Caco-2 (cell line): Measurements from ENCODE around the gene TBX5. TPM values are rescaled to one million over a fixed set of nuclear protein-coding genes. Genes with fewer than 3 reads are reported as not detected.

Experiments
- BruUV-seq: library from RNA; stranded (reverse); fragments of 400-500 nt; replicated peaks from 2 replicates; lab custom pipeline; 2021; lab: Mats Ljungman, UMichigan
- CTCF ChIA-PET: fragments of 300-600 bp; sonication (Branson Sonifier 250); formaldehyde crosslinking; loops from one replicate; lab custom pipeline; 2022; ENCODE audit warnings: antibody characterized with exemption; lab: Charles Lee
- POLR2A ChIA-PET: fragments of 300-600 bp; sonication (Branson Sonifier 250); formaldehyde crosslinking; loops from one replicate; lab custom pipeline; 2022; ENCODE audit warnings: antibody characterized with exemption; lab: Charles Lee
- DNase-seq, 2 experiments: peaks; one replicate each; pipeline versions ENCODE4 v3.0.0 to v3.0.0-alpha.2; 2020 to 2022
- H3K27me3 ChIP-seq: replicated peaks from 2 replicates; pipeline ENCODE4 v1.6.0; 2011; ENCODE audit warnings: low read length; ENCODE audit not compliant: control insufficient read depth, insufficient read depth
- H3K36me3 ChIP-seq: 2 replicates; pipeline ENCODE4 v1.5.1; 2011; ENCODE audit warnings: low read length; ENCODE audit not compliant: control insufficient read depth, insufficient read depth
- H3K4me1 ChIP-seq: fragments of 250-450 bp; sonication (Bioruptor Pico); 2 replicates; pipeline ENCODE4 v1.5.1; 2020; ENCODE audit warnings: mild to moderate bottlenecking
- H3K4me3 ChIP-seq: 2 replicates; pipeline ENCODE4 v1.5.1; 2011; ENCODE audit warnings: low read depth, mild to moderate bottlenecking, control low read depth, low read length
- H3K9me3 ChIP-seq: fragments of 250-450 bp; sonication (Bioruptor Pico); 2 replicates; pipeline ENCODE4 v1.5.1; 2020; ENCODE audit warnings: mild to moderate bottlenecking, moderate library complexity
- H3K27ac Mint-ChIP-seq: one replicate; pipeline ENCODE4 v1.8.0; 2022; ENCODE audit warnings: mixed read lengths; ENCODE audit not compliant: unreplicated experiment
- H3K27me3 Mint-ChIP-seq: one replicate; pipeline ENCODE4 v1.8.0; 2022; ENCODE audit warnings: mixed read lengths; ENCODE audit not compliant: insufficient read depth, unreplicated experiment
- H3K36me3 Mint-ChIP-seq: one replicate; pipeline ENCODE4 v1.8.0; 2022; ENCODE audit warnings: mild to moderate bottlenecking, mixed read lengths; ENCODE audit not compliant: insufficient read depth, unreplicated experiment
- H3K4me1 Mint-ChIP-seq: one replicate; pipeline ENCODE4 v1.8.0; 2022; ENCODE audit warnings: low read depth, mixed read lengths; ENCODE audit not compliant: unreplicated experiment
- H3K4me3 Mint-ChIP-seq: one replicate; pipeline ENCODE4 v1.8.0; 2022; ENCODE audit warnings: mild to moderate bottlenecking, moderate library complexity, mixed read lengths; ENCODE audit not compliant: unreplicated experiment
- H3K9me3 Mint-ChIP-seq: one replicate; pipeline ENCODE4 v1.8.0; 2022; ENCODE audit warnings: mixed read lengths; ENCODE audit not compliant: unreplicated experiment
- intact Hi-C: fragments of 100-400 bp; cut with micrococcal nuclease; formaldehyde crosslinking; loops from one replicate; pipeline ENCODE4 v1.10.0; 2022; ENCODE audit not compliant: unreplicated experiment
- total RNA-seq: library from RNA; stranded (reverse); gene quantifications from 2 replicates; pipeline ENCODE4 v1.2.3, GENCODE V29; 2022
- TF ChIP-seq, protein P1 (sequence below), 2 experiments: fragments of 200-600 bp in 1 of 2; IDR thresholded peaks; 1 replicate in 1 of 2; 2 replicates in 1 of 2; pipeline versions ENCODE4 v1.5.1 to v1.8.0; 2011 to 2022; ENCODE audit warnings: antibody characterized with exemption in 1 of 2, control low read depth in 1 of 2, inconsistent platforms in 1 of 2, low read depth in 1 of 2, low read length in 1 of 2, mild to moderate bottlenecking in 1 of 2, moderate library complexity in 1 of 2; ENCODE audit not compliant: insufficient read depth in 1 of 2, severe bottlenecking in 1 of 2, unreplicated experiment in 1 of 2

The TBX5 gene
- total RNA-seq, 1 experiment from 2014 or later: not detected

GRCh38 chr12:114431902-114432301 lies 26.0 kb upstream of the TBX5 start:
- Mint-ChIP-seq H3K4me1 (no peaks in the 10 kb centered on the region), H3K9me3 (no peaks in the 10 kb centered on the region), H3K27me3 (peaks cover 14% of the 10 kb centered on the region), H3K4me3 (no peak overlapping the region), H3K36me3 (no peaks in the 10 kb centered on the region), H3K27ac (no peak overlapping the region)
- BruUV-seq: no TSS peak
- ChIA-PET CTCF (no interaction called here), POLR2A (no interaction called here)
- Histone ChIP-seq H3K4me1 (no peaks in the 10 kb centered on the region), H3K4me3 (no peak overlapping the region), H3K9me3 (no peaks in the 10 kb centered on the region), H3K27me3 (no peaks in the 10 kb centered on the region), H3K36me3 (no peaks in the 10 kb centered on the region)
- TF ChIP-seq, protein P1, sequence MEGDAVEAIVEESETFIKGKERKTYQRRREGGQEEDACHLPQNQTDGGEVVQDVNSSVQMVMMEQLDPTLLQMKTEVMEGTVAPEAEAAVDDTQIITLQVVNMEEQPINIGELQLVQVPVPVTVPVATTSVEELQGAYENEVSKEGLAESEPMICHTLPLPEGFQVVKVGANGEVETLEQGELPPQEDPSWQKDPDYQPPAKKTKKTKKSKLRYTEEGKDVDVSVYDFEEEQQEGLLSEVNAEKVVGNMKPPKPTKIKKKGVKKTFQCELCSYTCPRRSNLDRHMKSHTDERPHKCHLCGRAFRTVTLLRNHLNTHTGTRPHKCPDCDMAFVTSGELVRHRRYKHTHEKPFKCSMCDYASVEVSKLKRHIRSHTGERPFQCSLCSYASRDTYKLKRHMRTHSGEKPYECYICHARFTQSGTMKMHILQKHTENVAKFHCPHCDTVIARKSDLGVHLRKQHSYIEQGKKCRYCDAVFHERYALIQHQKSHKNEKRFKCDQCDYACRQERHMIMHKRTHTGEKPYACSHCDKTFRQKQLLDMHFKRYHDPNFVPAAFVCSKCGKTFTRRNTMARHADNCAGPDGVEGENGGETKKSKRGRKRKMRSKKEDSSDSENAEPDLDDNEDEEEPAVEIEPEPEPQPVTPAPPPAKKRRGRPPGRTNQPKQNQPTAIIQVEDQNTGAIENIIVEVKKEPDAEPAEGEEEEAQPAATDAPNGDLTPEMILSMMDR (IDR thresholded peaks at IDR 0.05; ENCODE audit: insufficient read depth in 1 of 2, low read depth in 1 of 2, low read length in 1 of 2, severe bottlenecking in 1 of 2, unreplicated experiment in 1 of 2): no peak
- DNase-seq: no peak
- intact Hi-C loops: no loop called here

GRCh38 chr12:114430306-114430705 lies 24.4 kb upstream of the TBX5 start:
- POLR2A ChIA-PET: no interaction called here

DNA sequence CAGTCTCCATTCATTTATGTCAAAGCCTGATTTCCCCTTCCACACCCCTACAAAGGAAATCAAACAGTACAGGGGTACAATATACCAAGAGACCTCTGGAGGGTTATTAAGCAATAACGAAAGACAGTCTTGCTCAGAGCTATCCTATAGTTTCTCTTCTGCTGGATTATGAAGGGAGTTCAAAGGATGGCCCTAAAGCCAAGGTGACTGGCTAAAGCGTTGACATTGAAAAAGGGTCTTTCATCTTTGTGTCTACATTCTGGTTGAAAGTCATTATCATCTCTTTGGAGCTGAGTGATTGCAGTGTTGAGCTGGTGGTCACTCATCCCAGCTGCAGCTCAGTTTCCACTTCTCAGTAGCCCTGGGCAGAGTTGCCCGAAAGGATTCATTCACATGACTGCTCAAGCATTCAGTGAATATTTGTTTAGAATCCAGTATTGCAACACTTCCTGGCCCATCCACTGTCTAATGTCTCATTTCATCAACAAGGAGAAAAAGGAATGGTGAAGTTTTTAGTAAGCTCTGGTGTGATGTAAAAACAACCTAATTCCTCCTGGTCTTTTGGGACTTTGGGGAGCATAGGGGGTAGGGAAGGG lies 19.2 kb upstream of the TBX5 start:
- Mint-ChIP-seq H3K9me3 (no peaks in the 10 kb centered on the region), H3K4me1 (no peaks in the 10 kb centered on the region), H3K36me3 (no peaks in the 10 kb centered on the region), H3K27ac (no peak overlapping the region), H3K27me3 (peaks cover 7% of the 10 kb centered on the region), H3K4me3 (no peak overlapping the region)
- no peaks in the 10 kb centered on the region for H3K9me3 ChIP-seq
- H3K27me3 ChIP-seq: no peaks in the 10 kb centered on the region
- no TSS peak for BruUV-seq
- no peaks in the 10 kb centered on the region for H3K4me1 ChIP-seq
- CTCF ChIA-PET: no interaction called here
- H3K36me3 ChIP-seq: no peaks in the 10 kb centered on the region
- POLR2A ChIA-PET: no interaction called here
- DNase-seq: no peak
- TF ChIP-seq, protein P1 (IDR thresholded peaks at IDR 0.05; ENCODE audit: insufficient read depth in 1 of 2, low read depth in 1 of 2, low read length in 1 of 2, severe bottlenecking in 1 of 2, unreplicated experiment in 1 of 2): no peak
- H3K4me3 ChIP-seq: no peak overlapping the region
- intact Hi-C loops: no loop called here

More at GRCh38 chr12:114430306-114430705, 24.4 kb upstream of the TBX5 start:
- TF ChIP-seq, protein P1 (IDR thresholded peaks at IDR 0.05; ENCODE audit: insufficient read depth in 1 of 2, low read depth in 1 of 2, low read length in 1 of 2, severe bottlenecking in 1 of 2, unreplicated experiment in 1 of 2): no peak
- H3K36me3 Mint-ChIP-seq: no peaks in the 10 kb centered on the region
- no peaks in the 10 kb centered on the region for H3K4me1 ChIP-seq
- no peak overlapping the region for H3K4me3 ChIP-seq
- H3K9me3 ChIP-seq: no peaks in the 10 kb centered on the region
- H3K9me3 Mint-ChIP-seq: no peaks in the 10 kb centered on the region
- intact Hi-C loops: no loop called here
- BruUV-seq: no TSS peak
- H3K36me3 ChIP-seq: no peaks in the 10 kb centered on the region
- DNase-seq: no peak
- H3K4me3 Mint-ChIP-seq: no peak overlapping the region
- H3K27me3 ChIP-seq: no peaks in the 10 kb centered on the region
- no peaks in the 10 kb centered on the region for H3K4me1 Mint-ChIP-seq
- no peak overlapping the region for H3K27ac Mint-ChIP-seq
- H3K27me3 Mint-ChIP-seq: peaks cover 9% of the 10 kb centered on the region
- CTCF ChIA-PET: interaction anchor here (1.1 kb wide), 1 partner anchor 521 kb away, joined by 3 read pairs; no protein-coding TSS in a partner anchor
